Astrocyte (in vitro differentiated cells and primary cell): Measurements from ENCODE around the gene WWTR1. TPM values are rescaled to one million over a fixed set of nuclear protein-coding genes. Genes with fewer than 3 reads are reported as not detected.

ENCODE experiments used
- DNase-seq: peaks from one replicate; pipeline ENCODE4 v3.0.0-alpha.2; 2010; ENCODE audit warnings: low read depth
- FAIRE-seq: peaks from 2 replicates; lab custom pipeline; 2011; peaks lifted over from hg19 to GRCh38; lab: Jason Lieb, UNC
- H2AFZ ChIP-seq: 2 replicates; pipeline ENCODE4 v1.6.0; 2012; ENCODE audit warnings: low read depth, low read length, inconsistent platforms
- H3K27ac ChIP-seq: 2 replicates; pipeline ENCODE4 v1.5.1; 2011; ENCODE audit warnings: low read depth, low read length, inconsistent platforms
- H3K27me3 ChIP-seq: 2 replicates; pipeline ENCODE4 v1.6.0; 2011; ENCODE audit warnings: low read length, inconsistent platforms; ENCODE audit not compliant: insufficient read depth
- H3K36me3 ChIP-seq: 2 replicates; pipeline ENCODE4 v1.5.1; 2011; ENCODE audit warnings: low read length, inconsistent platforms; ENCODE audit not compliant: insufficient read depth
- H3K4me1 ChIP-seq: 2 replicates; pipeline ENCODE4 v1.5.1; 2011; ENCODE audit warnings: low read length, inconsistent platforms; ENCODE audit not compliant: insufficient read depth
- H3K4me2 ChIP-seq: 2 replicates; pipeline ENCODE4 v1.6.0; 2012; ENCODE audit warnings: low read length, inconsistent platforms
- H3K4me3 ChIP-seq: 2 replicates; pipeline ENCODE4 v1.5.1; 2011; ENCODE audit warnings: low read depth, mild to moderate bottlenecking, low read length, inconsistent platforms; ENCODE audit not compliant: insufficient read depth
- H3K79me2 ChIP-seq: 2 replicates; pipeline ENCODE4 v1.6.0; 2012; ENCODE audit warnings: mild to moderate bottlenecking, low read length, inconsistent platforms; ENCODE audit not compliant: insufficient read depth
- H3K9ac ChIP-seq: 2 replicates; pipeline ENCODE4 v1.6.0; 2012; ENCODE audit warnings: mild to moderate bottlenecking, low read length, inconsistent platforms
- H3K9me3 ChIP-seq: 2 replicates; pipeline ENCODE4 v1.5.1; 2012; ENCODE audit warnings: low read depth, mild to moderate bottlenecking, low read length, inconsistent platforms; ENCODE audit not compliant: insufficient read depth
- H4K20me1 ChIP-seq: 2 replicates; pipeline ENCODE4 v1.6.0; 2012; ENCODE audit warnings: low read length, inconsistent platforms; ENCODE audit not compliant: insufficient read depth
- H3K27ac Mint-ChIP-seq: one replicate; pipeline ENCODE4 v1.8.0; 2021; ENCODE audit warnings: mild to moderate bottlenecking, mixed read lengths; ENCODE audit not compliant: unreplicated experiment
- H3K27me3 Mint-ChIP-seq: one replicate; pipeline ENCODE4 v1.8.0; 2021; ENCODE audit warnings: low read depth, mixed read lengths; ENCODE audit not compliant: unreplicated experiment
- H3K36me3 Mint-ChIP-seq: one replicate; pipeline ENCODE4 v1.8.0; 2021; ENCODE audit warnings: low read depth, mixed read lengths; ENCODE audit not compliant: unreplicated experiment
- H3K4me1 Mint-ChIP-seq: one replicate; pipeline ENCODE4 v1.8.0; 2021; ENCODE audit warnings: low read depth, mixed read lengths; ENCODE audit not compliant: unreplicated experiment
- H3K4me3 Mint-ChIP-seq: one replicate; pipeline ENCODE4 v1.8.0; 2021; ENCODE audit warnings: mild to moderate bottlenecking, moderate library complexity, mixed read lengths; ENCODE audit not compliant: unreplicated experiment
- H3K9me3 Mint-ChIP-seq: one replicate; pipeline ENCODE4 v1.8.0; 2021; ENCODE audit warnings: mild to moderate bottlenecking, mixed read lengths; ENCODE audit not compliant: unreplicated experiment
- EZH2 ChIP-seq: IDR thresholded peaks from 2 replicates; pipeline ENCODE4 v1.6.1; 2012; ENCODE audit warnings: mild to moderate bottlenecking, low read length, inconsistent platforms; ENCODE audit not compliant: insufficient read depth
- total RNA-seq: library from RNA; stranded (reverse); gene quantifications from 2 replicates; pipeline ENCODE4 v1.2.1, GENCODE V29; 2021
- TF ChIP-seq, protein P1 (sequence below): IDR thresholded peaks from 2 replicates; pipeline ENCODE4 v1.5.1; 2011; ENCODE audit warnings: low read depth, mild to moderate bottlenecking, inconsistent platforms, low read length, moderate library complexity; ENCODE audit not compliant: insufficient read depth

The WWTR1 gene
- total RNA-seq, 1 donor from 2014 or later, result 94.3 TPM

DNA sequence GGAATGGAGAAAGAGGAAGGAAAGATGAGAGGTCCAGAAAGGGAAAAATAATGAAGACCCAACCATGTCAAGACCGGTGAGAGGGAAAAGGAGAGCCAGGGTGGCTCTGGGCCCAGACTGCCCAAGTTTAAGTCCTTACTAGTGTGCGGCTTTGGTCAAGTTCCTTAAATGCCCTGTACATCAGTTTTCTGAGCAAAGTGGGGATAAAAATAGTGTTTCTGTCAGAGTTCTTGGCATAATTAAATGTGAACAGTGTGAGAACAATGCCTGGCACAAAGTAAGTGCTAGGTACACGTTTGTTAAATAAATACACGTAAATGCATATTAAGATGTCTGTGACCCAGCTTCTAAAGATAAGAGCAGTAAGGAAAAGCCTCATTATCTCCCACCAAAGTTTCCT is 23.8 kb downstream of the WWTR1 start:
- Histone ChIP-seq H3K79me2 (peaks cover 100% of the 10 kb centered on the region), H4K20me1 (peaks cover 96% of the 10 kb centered on the region), H3K27me3 (no peaks in the 10 kb centered on the region), H3K4me2 (no peak overlapping the region), H3K4me1 (peaks cover 16% of the 10 kb centered on the region), H3K9ac (no peak overlapping the region), H3K27ac (no peak overlapping the region), H3K4me3 (no peak overlapping the region), H2AFZ (no peak overlapping the region), H3K9me3 (no peaks in the 10 kb centered on the region), H3K36me3 (peaks cover 10% of the 10 kb centered on the region)
- FAIRE-seq (no peak), DNase-seq (no peak)
- H3K9me3 Mint-ChIP-seq, result no peaks in the 10 kb centered on the region
- H3K27me3 Mint-ChIP-seq, result no peaks in the 10 kb centered on the region
- peaks cover 18% of the 10 kb centered on the region for H3K36me3 Mint-ChIP-seq
- no peak for TF ChIP-seq EZH2
- TF ChIP-seq, protein P1, sequence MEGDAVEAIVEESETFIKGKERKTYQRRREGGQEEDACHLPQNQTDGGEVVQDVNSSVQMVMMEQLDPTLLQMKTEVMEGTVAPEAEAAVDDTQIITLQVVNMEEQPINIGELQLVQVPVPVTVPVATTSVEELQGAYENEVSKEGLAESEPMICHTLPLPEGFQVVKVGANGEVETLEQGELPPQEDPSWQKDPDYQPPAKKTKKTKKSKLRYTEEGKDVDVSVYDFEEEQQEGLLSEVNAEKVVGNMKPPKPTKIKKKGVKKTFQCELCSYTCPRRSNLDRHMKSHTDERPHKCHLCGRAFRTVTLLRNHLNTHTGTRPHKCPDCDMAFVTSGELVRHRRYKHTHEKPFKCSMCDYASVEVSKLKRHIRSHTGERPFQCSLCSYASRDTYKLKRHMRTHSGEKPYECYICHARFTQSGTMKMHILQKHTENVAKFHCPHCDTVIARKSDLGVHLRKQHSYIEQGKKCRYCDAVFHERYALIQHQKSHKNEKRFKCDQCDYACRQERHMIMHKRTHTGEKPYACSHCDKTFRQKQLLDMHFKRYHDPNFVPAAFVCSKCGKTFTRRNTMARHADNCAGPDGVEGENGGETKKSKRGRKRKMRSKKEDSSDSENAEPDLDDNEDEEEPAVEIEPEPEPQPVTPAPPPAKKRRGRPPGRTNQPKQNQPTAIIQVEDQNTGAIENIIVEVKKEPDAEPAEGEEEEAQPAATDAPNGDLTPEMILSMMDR, result no peak
- H3K4me3 Mint-ChIP-seq, result no peak overlapping the region
- H3K27ac Mint-ChIP-seq, result no peak overlapping the region
- peaks cover 37% of the 10 kb centered on the region for H3K4me1 Mint-ChIP-seq

DNA sequence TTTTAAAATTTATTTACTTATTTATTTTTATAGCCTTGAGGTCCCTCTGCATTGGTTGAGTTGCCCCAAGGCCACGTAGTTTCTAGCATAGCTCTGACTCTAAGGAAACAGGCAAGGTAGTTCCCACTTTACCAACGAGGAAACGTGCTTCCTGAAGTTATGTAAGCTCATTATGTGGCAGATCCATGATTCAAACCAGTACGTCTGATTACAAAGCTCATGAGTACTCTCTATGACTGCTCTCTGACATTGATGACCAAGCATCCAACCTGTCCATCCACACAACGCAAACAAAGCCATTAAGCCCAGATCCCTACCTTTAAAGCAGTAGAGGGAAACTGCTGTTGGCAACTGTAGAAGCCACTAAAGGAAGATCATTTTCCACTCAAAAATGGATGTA is 25.6 kb downstream of the WWTR1 start:
- no peak for TF ChIP-seq EZH2
- TF ChIP-seq, protein P1, result no peak
- H2AFZ ChIP-seq, result no peak overlapping the region
- H4K20me1 ChIP-seq, result peaks cover 89% of the 10 kb centered on the region
- peaks cover 9% of the 10 kb centered on the region for H3K4me1 ChIP-seq
- H3K4me2 ChIP-seq, result no peak overlapping the region
- H3K36me3 Mint-ChIP-seq, result peaks cover 18% of the 10 kb centered on the region
- no peaks in the 10 kb centered on the region for H3K27me3 ChIP-seq
- no peaks in the 10 kb centered on the region for H3K9me3 ChIP-seq
- FAIRE-seq (no peak), DNase-seq (no peak)
- H3K4me1 Mint-ChIP-seq, result peaks cover 31% of the 10 kb centered on the region
- no peak overlapping the region for H3K27ac ChIP-seq
- no peak overlapping the region for H3K9ac ChIP-seq
- no peak overlapping the region for H3K27ac Mint-ChIP-seq
- peaks cover 100% of the 10 kb centered on the region for H3K79me2 ChIP-seq
- H3K4me3 Mint-ChIP-seq, result no peak overlapping the region
- H3K27me3 Mint-ChIP-seq, result no peaks in the 10 kb centered on the region
- H3K9me3 Mint-ChIP-seq, result no peaks in the 10 kb centered on the region
- H3K36me3 ChIP-seq, result peaks cover 8% of the 10 kb centered on the region
- H3K4me3 ChIP-seq, result no peak overlapping the region

DNA sequence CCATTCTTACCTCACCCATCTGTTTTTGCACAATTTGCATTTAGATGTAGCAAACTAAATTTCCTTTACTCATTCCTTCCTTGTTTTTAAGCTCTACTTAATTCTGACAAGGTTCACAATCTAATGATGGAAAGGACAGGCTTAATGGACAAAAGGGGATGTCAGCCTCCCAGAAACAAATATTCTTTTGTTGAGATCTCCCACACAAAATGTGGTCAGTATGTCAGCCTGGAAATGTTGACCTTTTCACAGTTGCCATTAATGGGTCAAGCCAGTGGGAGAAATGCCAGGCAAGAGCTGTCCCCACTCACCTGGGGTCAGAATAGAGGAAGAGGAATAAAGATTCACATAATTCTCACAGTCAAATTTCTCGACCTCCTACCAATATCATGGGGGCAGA is 27.0 kb downstream of the WWTR1 start:
- no peak for DNase-seq
- Histone ChIP-seq H3K4me1 (peaks cover 9% of the 10 kb centered on the region), H3K27me3 (no peaks in the 10 kb centered on the region), H2AFZ (no peak overlapping the region), H3K79me2 (peaks cover 100% of the 10 kb centered on the region), H3K27ac (no peak overlapping the region), H3K4me2 (no peak overlapping the region), H3K4me3 (no peak overlapping the region), H3K9ac (no peak overlapping the region), H3K36me3 (peaks cover 8% of the 10 kb centered on the region), H4K20me1 (peaks cover 90% of the 10 kb centered on the region), H3K9me3 (no peaks in the 10 kb centered on the region)
- Mint-ChIP-seq H3K4me1 (peaks cover 34% of the 10 kb centered on the region), H3K27me3 (no peaks in the 10 kb centered on the region), H3K9me3 (no peaks in the 10 kb centered on the region), H3K4me3 (no peak overlapping the region), H3K27ac (no peak overlapping the region), H3K36me3 (peaks cover 22% of the 10 kb centered on the region)
- no peak for FAIRE-seq
- TF ChIP-seq EZH2, result no peak
- TF ChIP-seq, protein P1, result no peak
